ENCODE data around the gene CNOT6L.
"Not testable (repeated sequence)": the region's sequence is repeated elsewhere in the genome, so short reads cannot be mapped to it uniquely, and the experiment has no call there.

Gene CNOT6L

DNA sequence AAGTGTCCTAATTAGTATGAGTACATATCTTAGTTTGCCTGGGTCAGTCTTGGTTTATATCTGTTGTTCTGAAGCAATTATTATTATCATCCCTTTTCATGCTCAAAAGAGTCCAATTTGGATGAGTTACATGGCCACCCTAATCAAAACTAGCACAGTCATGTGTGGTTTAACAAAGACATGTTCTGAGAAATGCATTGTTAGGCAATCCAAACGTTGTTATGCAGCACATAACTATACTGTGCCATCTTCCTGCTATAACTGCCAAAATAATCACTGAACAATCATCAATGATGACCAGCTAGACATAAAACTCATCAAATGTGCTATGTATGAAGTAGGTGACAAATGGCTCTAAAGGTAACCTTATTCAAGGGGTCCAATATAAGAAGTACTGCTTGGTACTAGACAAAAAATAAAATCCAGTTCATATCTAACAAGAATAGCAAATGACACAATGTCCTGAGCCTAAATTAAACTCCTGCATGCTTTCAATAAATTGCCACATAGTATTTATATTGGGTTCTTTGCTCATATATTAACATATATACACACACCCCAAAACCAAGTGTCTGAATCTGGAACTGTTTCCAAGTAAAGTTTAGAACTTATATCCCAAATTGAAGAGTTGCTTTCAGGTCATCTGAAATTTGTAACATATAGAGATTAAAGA lies 41.9 kb downstream of the CNOT6L start:
- no peak for DNase-seq

DNA sequence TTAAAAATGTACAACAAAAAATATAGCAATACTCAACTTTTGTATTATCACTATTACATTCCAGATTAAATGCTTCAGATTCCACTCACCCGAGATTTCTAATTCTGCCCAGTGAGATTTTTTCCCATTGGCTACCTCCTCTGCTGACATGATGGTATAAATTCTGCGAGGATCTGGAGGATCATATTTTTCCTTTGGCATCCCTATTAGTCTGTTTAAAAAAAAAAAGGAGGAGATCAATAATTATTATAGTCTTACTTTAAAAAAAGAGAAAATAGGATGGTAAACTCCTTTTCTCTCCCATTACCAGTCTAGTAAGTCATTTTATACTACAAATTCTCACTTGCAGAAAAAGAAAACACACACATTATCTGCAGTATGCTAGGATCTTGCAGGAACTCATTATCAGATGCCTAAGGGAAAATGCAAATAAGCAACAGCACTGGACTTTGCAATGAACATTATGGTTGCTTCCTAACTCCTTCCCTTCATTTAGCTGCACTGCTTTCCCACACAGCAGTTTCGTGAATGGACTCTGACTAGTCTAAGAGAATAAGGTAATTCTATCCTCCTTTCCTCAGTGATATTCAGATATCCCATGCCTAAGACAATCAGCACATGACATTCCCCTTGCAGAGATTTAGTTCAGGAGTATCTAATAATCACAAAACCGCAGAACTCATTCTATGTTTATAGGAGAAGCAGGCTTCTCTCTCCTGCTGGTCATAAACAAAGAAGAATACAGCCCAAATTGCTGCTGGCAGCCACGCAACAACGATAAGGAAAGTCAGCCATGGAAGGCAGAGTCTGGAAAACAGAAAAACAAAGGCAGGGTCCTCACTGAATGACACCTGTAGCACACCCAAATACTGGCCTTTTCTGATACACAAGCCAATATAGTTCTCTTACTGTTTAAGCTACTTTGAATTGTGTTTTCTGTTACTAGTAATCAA lies 42.7 kb downstream of the CNOT6L start:
- DNase-seq: no peak

DNA sequence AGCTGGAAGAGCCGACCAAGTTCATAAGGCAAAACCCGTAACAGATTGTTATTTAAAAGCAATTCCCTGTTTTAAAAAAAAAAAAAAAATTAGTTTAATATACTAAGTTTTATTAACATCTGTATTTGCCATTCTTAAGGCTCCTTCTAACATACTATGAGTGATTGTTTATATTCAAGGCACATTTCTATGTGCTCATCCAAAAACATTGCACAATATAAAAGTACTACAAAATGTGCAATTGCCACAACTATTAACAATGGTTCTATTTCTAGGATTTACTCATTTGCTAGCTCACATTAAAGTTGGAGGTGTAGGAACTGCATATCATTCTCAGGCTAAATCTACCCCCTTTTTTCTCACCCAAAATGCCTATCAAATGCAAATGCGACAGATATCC lies 46.1 kb downstream of the CNOT6L start:
- no peak for DNase-seq

DNA sequence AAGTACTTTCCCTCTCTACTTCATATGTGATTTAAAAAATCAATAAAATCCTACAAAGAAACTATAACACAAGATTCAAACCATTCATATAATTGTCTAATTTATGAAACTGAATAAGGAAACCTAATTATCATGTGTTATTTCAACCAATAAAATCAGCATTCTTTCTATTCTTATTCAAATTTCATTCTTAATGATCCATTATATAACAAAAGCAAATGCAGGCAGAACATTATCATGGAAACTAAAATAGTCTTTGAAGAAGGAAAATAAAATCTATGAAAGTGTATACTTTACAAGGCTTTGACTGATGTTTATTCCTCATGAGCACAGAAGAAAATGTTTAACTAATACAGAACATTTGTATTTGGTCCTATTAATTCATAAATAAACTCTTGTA lies 47.6 kb downstream of the CNOT6L start:
- no peak for DNase-seq

DNA sequence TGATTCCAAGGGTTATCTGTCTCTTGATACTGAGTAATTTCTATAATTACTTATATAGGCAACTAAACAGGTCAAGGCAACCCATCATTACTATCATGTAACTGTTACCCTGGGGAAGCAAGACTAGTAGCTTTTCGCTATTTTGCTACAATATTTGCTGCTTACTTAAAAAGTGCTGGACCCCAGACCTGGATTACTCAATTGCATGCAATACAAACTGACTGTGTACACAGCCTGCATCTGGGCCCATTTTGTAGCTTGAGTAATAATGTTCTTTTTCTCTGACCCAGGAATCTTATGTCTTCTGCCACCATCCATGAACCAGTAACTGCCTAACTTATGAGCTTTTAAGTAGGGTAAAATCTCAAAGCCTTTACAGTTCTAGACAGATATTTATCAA lies 53.4 kb downstream of the CNOT6L start:
- no peak for DNase-seq

DNA sequence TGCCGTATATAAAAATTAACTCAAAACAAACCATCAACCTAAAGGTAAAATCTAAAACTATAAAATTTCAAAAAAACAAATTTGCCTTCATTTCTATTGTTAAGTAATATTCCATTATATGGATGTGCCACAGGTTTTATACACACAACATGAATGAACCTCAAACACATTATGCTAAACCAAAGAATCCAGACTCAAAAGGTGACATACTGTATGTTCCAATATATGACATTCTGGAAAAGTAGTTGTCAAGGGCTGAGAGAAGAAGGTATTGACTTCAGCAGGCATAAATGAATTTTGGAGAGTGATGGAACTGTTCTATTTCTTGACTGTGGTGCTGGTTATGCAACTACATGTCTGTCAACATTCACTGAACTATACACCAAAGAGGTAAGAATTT lies 56.6 kb downstream of the CNOT6L start:
- DNase-seq: no peak

DNA sequence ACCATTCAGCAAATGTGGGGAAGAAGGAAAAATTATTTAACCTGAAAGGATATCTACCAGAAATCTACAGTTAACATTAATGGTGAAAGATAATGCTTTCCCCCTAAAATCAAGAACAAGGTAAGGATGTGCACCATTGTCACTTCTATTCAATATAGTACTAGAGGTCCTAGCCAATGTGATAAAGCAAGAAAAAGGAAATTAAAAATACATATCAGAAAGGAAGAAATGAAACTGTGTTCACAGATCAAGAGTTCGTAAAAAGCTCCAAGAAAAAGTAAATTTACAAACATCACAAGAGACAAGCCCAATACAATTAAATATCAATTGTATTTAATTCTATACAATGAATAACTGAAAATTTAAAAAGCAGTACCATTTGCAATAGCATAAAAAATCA lies 57.6 kb downstream of the CNOT6L start:
- DNase-seq: no peak

DNA sequence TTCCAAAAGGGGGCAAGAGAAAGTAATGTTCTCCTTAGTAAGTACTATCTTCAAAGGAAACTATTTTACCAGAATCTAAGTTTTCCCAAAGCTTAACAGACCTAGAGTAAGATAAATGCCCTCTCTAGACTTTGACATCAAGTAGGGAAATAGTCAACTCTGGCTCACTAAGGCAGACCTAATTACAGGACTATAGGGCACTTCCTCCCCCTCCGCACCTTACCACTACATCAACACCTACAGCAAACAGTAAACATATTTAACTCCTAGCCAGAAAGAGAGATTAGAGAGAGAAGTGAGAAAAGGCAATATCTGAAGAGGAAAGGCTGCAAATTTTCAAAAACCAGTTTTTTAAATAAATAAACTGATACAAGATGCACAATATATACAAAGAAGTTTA lies 60.4 kb downstream of the CNOT6L start:
- no peak for DNase-seq

DNA sequence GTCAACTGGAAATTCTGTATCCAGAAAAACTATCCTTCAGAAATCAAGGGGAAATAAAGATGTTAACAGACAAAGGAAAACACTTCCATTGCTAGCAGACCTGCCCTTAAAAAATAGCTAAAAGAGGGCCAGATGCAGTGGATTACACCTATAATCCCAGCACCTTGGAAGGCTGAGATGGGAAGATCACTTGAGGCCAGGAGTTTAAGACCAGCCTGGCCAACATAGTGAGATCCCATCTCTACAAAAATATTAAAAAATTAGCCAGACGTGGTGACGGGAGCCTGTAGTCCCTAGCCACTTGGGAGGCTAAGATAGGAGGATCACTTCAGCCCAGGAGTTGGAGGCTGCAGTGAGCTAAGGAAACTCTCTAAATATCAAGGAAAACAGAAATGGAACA lies 67.4 kb downstream of the CNOT6L start:
- no peak for DNase-seq

DNA sequence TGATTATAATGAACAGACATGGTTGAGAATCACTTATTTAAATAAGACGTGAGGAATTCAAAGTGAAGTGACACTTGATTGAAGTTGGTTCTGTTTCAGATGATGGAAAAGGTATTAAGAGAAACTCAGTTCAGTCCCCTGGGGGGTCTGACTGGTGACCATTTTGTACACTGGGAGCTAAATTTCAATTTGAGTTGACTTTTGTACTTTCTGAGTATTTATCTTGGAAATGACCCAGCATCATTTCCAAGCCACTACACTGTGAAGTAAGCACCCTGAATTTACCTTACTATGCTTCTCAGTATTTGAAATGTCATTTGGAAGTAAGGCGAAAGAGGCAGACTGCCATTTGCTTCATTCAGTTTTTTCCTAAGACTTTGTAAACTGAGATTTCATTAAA lies 73.4 kb downstream of the CNOT6L start:
- DNase-seq: no peak

DNA sequence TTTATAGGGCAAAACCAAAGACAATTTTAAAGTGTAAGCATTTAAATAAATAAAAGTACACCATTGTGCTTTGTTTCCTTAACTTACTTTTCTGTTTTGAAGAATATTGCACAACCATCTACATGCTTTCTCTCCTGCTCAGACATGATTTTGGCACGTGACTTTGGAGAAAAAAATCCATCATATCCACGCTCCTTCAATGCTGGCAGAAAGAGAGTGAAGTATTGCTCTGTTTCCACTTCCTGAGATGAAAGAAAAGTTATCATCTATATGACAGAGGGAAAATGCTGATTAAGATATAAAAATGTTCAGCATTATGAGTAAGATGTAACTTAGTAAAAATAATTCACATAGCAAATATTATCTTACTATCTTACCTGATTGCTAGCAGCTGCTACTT lies 77.1 kb downstream of the CNOT6L start:
- DNase-seq: no peak

DNA sequence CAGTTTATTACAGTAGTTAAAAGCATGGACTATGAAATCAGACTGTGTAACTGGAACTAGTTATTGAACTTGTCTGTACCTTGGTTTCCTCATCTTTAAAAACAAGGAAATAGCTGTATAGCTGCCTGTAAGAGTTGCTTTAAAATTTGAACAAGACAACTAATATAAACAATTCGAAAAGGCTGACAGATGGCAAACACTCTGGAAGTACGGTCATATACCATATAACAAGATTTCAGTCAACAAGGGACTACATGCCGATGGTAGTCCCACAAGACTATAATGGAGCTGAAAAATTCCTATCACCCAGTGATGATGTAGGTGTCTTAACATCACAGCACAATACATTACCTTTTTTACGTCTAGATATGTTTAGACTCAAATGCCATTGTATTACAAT lies 78.7 kb downstream of the CNOT6L start:
- no peak for DNase-seq

DNA sequence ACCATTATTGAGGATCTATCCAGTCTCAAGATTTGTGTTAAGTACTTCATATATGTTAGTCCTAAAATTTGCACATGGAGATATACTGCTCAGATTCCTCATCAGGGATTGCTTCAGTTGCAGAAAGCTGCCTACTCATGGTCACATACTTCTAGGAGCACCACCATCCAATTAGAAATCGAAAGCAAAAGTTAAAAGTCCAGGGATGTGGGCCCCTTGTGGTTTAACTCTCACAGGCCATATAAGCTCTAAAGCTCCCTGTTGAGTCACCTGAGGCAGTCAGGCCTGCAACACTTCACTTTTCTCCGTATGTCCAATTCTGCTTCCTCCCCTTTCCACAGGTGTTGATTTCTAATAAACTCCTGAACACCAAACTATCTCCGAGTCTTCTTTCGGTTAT lies 84.2 kb downstream of the CNOT6L start:
- no peak for DNase-seq

DNA sequence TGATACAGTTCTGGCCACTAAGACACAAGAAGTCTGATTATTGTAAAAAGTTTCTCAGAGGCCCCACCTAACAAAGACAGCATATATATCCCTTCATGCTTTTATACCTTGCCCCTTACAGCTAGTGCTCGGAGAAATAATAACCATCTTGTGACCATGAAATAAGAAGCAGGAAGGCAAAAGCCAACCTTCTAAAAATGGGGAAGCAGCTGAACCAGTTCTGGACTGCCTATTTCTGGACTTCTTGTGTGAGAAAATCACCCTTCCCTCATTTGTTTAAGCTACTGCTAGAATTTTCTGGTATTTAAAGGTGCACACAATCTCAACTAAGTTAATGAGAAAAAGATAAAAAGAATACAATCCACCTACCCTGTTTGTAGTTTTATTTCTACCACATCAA lies 87.5 kb downstream of the CNOT6L start:
- DNase-seq: no peak

DNA sequence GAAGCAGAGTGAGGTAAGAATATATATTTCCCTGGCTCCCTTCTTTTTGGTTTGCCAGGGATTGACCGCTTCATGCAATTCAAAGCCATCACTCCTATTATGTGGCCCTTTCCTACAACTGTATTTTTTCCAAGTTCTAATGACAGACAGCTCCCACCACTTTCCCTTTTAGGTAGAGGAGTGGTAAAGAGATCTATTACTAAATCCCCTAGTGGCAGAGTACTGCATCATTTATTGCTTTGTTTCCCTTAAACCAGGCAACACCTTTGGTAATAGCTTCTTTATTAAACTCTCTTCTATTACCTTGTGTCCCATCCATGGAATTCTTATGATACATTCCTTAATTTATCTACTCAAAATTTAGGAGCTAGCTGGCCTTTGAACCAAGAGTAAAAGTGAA lies 90.7 kb downstream of the CNOT6L start:
- no peak for DNase-seq

DNA sequence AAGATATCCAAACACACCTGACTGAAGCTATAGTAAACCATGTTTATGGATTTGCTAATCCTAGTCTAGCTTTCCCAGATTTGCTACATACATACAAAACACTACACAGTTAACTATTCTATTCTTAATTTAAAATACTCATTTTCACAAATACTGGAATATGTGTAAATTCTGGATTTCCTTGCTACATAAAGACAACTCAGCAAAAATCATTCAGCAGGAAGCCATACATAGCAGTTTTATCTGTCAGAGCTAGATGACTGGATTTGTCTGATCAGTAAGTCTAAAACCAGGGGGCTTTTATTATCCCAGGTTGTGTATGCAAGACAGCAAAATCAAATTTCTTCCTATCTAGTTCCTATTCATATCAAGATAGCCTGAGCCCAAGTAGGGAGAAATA lies 98.1 kb downstream of the CNOT6L start:
- no peak for DNase-seq

DNA sequence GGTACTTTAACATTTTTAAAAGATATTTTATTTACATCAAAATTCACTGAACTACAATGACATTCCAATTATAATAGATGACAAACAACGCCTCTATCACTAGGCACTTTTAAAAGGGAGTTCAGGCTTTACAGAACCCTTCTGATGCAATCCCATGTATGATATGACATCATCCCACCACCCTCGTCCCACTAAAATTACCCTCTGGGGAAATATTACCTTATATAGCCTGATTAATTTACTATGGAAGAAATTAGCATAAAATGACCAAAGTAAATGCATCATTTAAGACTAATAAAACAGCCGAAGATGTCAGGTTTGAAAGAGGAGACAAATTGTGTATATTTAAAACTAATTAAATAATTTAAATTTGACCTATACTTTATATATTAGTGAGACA lies 100.7 kb downstream of the CNOT6L start:
- not testable (repeated sequence) for DNase-seq

DNA sequence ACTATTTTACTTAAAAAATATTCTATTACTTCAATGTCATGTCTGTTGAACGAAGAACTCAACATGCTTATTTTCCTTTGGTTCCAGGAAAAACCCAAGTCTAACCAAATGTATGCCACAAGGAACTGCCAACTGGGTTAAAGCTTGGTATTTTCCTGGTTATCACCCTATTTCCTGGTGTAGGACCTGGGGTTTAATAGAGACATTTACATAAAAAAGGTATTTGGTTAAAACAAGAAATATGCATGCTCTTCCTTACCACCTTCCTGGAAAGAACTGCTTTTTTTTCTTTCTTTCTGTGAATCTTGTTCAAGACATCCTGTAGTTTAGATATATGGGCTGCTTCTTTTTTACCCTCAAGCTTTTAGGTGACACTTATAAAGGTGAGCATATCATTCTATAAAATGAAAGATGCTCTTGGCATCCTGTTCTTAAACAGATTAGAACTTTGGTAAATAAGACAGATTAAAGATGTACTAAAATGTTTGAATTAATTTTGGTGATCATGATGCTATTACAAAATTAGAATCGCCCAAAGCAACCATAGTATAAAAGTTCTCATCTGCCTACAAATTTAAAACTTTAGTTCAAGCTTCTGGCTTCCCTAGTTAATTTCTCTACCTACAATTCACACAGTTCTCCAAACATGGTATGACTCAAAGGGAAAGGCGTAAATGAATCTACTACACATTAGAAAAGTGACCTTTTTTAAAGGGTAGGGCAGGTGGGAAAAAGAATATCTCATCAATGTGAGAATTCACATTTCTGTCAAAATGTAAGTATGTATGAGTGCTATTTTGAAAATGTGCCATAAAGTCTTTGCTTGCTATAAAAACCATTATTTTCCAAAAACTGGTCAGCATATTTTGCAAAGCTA lies 103.5 kb downstream of the CNOT6L start:
- no peak for DNase-seq

DNA sequence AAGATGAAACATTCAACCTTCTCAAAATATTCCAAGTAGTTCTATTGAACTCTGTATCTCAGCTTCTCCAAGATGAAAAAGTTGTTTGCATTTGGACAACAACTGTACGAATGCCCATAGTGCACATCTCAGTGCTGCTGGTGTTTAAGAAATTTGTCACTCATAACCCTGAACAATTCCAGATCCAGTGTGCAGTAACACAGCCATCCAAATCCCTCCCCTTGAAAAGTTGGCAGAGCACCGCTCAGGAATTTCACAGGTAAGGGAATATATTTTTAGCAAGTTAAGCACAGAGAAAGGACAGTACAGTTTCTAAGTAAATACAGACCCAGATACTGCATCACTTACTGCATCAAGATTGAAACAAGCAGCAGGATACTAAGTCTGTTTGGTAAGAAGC lies 104.7 kb downstream of the CNOT6L start:
- DNase-seq: no peak

DNA sequence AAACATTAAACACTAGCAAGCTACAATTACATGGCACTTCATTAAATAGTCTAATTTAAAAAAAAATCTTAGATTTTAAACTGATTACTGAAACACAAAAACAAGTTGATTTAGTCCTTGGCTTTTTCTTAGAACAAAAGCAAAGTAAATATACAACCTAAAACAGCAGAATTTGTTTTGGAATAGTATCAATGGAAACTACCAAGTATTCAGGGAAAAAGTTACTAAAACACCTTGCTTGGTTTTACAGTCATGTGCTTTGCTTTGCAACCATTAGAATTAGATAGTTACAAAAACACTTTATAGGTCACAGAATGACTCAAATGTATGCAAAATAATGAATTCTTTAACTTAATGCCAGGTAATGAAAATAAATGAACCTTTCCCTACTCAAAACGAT lies 105.3 kb downstream of the CNOT6L start:
- DNase-seq: no peak

DNA sequence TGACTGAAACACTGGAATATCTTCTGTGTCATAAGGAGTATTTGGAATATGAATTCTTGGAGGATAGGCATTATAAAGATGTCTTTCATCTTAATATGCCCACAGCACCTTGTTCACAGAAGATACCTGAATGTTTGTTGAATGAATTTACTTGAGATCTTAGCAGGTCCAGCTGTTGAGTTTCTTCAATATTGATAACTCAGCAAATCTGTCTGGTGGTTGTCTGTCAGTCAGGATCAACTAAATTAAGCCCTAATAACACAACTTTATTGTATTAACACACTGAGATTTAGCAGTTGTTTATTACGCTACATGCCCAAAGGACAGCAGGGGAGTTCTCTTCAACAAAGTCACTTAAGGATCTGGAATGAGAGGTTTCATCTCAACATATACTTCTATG lies 106.5 kb downstream of the CNOT6L start:
- DNase-seq: no peak

DNA sequence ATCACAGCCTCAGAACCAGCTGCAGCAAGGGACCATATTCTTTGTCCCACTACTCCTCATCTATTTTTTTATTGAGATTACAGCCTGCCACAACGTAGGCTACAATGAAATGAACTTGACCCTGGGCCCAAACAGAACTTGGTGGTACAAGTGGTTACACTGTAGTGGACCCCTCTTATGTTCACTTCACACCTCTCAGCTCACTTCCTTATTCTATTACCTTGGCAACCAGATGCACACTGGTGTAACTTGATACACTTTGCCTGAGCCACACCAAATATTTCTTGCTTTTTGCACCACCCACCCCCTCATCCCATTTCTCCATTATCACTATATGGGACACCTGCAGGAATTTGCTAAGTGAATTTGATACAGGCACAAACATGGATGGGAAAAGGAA lies 107.7 kb downstream of the CNOT6L start:
- DNase-seq: no peak

DNA sequence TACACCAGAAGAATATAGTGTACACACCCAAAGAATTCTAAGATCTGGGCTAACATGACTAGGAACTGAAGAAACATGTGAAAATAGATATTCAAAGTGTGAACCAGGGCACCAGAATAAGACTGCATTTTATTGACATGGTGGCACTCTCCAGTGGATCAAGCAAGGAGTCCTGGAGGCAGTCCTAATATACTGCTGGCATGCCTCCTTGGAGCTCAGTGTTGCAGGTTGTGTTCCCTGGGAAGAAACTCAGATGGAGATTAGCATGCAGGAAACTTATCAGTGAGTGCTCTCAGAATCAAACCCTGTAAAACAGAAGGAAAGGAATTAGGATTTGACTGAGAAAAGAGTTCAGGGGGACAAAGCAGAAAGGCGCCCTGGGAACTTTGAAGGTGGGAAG lies 108.5 kb downstream of the CNOT6L start:
- DNase-seq: no peak

DNA sequence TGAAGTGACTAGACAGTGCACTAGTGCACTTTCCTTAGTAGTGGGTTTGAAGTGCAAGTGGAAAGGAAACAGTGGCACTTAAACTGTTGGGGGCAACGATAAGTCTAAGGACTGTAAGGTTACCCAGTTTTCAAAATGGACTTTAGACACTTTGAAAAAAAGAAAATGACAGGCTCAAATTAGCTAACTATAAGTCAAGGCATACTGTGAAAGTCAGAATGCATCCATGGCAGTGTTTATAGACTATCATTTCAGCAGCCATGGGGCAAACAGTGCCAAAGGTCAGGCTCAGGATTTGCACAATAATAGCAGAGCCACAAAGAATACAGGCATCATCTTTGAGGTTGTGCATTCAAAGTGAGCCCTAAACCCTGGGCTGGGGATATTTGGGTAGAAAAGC lies 109.1 kb downstream of the CNOT6L start:
- no peak for DNase-seq
